Mammary epithelial cell (primary cell): Measurements from ENCODE around the gene ZSWIM4.

Experiments used
- EZH2 ChIP-seq: IDR thresholded peaks from 2 replicates; pipeline ENCODE4 v1.6.1; 2012; ENCODE audit warnings: low read length, inconsistent platforms, borderline replicate concordance
- TF ChIP-seq, protein P1 (sequence below), 2 donors: IDR thresholded peaks in 1 of 2; conservative IDR thresholded peaks in 1 of 2; 2 replicates each; pipeline ENCODE4 v1.5.1; 2011 to 2012; ENCODE audit warnings: inconsistent platforms in 2 of 2, low read length in 2 of 2, mild to moderate bottlenecking in 2 of 2, control low read depth in 1 of 2, low read depth in 1 of 2; ENCODE audit not compliant: insufficient read depth in 1 of 2; ENCODE audit errors: extremely low read depth in 1 of 2

- TF ChIP-seq, protein P1, sequence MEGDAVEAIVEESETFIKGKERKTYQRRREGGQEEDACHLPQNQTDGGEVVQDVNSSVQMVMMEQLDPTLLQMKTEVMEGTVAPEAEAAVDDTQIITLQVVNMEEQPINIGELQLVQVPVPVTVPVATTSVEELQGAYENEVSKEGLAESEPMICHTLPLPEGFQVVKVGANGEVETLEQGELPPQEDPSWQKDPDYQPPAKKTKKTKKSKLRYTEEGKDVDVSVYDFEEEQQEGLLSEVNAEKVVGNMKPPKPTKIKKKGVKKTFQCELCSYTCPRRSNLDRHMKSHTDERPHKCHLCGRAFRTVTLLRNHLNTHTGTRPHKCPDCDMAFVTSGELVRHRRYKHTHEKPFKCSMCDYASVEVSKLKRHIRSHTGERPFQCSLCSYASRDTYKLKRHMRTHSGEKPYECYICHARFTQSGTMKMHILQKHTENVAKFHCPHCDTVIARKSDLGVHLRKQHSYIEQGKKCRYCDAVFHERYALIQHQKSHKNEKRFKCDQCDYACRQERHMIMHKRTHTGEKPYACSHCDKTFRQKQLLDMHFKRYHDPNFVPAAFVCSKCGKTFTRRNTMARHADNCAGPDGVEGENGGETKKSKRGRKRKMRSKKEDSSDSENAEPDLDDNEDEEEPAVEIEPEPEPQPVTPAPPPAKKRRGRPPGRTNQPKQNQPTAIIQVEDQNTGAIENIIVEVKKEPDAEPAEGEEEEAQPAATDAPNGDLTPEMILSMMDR (conservative IDR thresholded peaks at IDR 0.05 in 1 of 2, IDR thresholded peaks at IDR 0.05 in 1 of 2; ENCODE audit: extremely low read depth in 1 of 2, insufficient read depth in 1 of 2, low read depth in 1 of 2, low read length in 2 of 2): no peak
- peak; percentile 60 for TF ChIP-seq EZH2
Measured at GRCh38 chr19:13864667-13865570, 69.7 kb downstream of the ZSWIM4 start.
